Liver (tissue), 9 donors: ENCODE measurements around the gene EIF3D. TPM values are rescaled to one million over a fixed set of nuclear protein-coding genes. Genes with fewer than 3 reads are reported as not detected.

ENCODE experiments used
- DNase-seq: peaks from one replicate; pipeline ENCODE4 v3.0.0-alpha.2; 2017; ENCODE audit warnings: low spot score
- H3K27ac ChIP-seq, 2 donors: one replicate each; pipeline ENCODE4 v1.7.0; 2013; ENCODE audit warnings: inconsistent platforms in 2 of 2, low read length in 2 of 2, control low read depth in 1 of 2, low read depth in 1 of 2, mild to moderate bottlenecking in 1 of 2
- H3K27me3 ChIP-seq, 4 donors: one replicate each; pipeline versions ENCODE4 v1.6.1 to v1.7.0; 2013; ENCODE audit warnings: low read length in 3 of 4, inconsistent platforms in 1 of 4, mild to moderate bottlenecking in 1 of 4, moderate library complexity in 1 of 4; ENCODE audit not compliant: control insufficient read depth in 4 of 4, insufficient read depth in 4 of 4
- H3K36me3 ChIP-seq, 4 donors: one replicate each; pipeline versions ENCODE4 v1.6.1 to v1.7.0; 2013; ENCODE audit warnings: low read length in 3 of 4, mild to moderate bottlenecking in 3 of 4, low read depth in 1 of 4, moderate library complexity in 1 of 4; ENCODE audit not compliant: control insufficient read depth in 4 of 4, insufficient read depth in 3 of 4
- H3K4me1 ChIP-seq, 4 donors: one replicate each; pipeline versions ENCODE4 v1.6.1 to v1.7.0; 2013; ENCODE audit warnings: low read length in 3 of 4, mild to moderate bottlenecking in 3 of 4, moderate library complexity in 1 of 4; ENCODE audit not compliant: control insufficient read depth in 4 of 4, insufficient read depth in 4 of 4
- H3K4me3 ChIP-seq, 3 donors: one replicate each; pipeline versions ENCODE4 v1.6.1 to v1.7.0; 2013; ENCODE audit warnings: low read length in 3 of 3, control low read depth in 1 of 3, low read depth in 1 of 3, mild to moderate bottlenecking in 1 of 3
- H3K9ac ChIP-seq, 2 donors: one replicate each; pipeline ENCODE4 v1.7.0; 2013; ENCODE audit warnings: low read length in 2 of 2, mild to moderate bottlenecking in 2 of 2, moderate library complexity in 2 of 2, control low read depth in 1 of 2, low read depth in 1 of 2
- H3K9me3 ChIP-seq, 4 donors: one replicate each; pipeline versions ENCODE4 v1.6.1 to v1.7.0; 2013; ENCODE audit warnings: low read length in 3 of 4; ENCODE audit not compliant: control insufficient read depth in 4 of 4
- ATF3 ChIP-seq: IDR thresholded peaks from 2 replicates; pipeline ENCODE4 v1.6.1; 2016; ENCODE audit warnings: antibody characterized with exemption
- CTCF ChIP-seq: fragments of 150-350 bp; IDR thresholded peaks from 2 replicates; pipeline ENCODE4 v1.5.1; 2017; ENCODE audit warnings: improper control_type of control experiment, low read depth, low read length; ENCODE audit not compliant: missing input control
- EGR1 ChIP-seq, 2 donors: IDR thresholded peaks; 2 replicates each; pipeline ENCODE4 v1.6.1; 2016 to 2018; ENCODE audit warnings: antibody characterized with exemption in 2 of 2, low read depth in 2 of 2
- FOXA1 ChIP-seq: IDR thresholded peaks from 2 replicates; pipeline ENCODE4 v1.6.1; 2016; ENCODE audit warnings: antibody characterized with exemption
- FOXA2 ChIP-seq: IDR thresholded peaks from 2 replicates; pipeline ENCODE4 v1.6.1; 2016; ENCODE audit warnings: antibody characterized with exemption
- HNF4A ChIP-seq, 2 donors: conservative IDR thresholded peaks; 2 replicates each; pipeline ENCODE4 v1.6.1; 2016; ENCODE audit warnings: antibody characterized with exemption in 2 of 2, mild to moderate bottlenecking in 2 of 2
- HNF4G ChIP-seq: IDR thresholded peaks from 2 replicates; pipeline ENCODE4 v1.6.1; 2016; ENCODE audit warnings: antibody characterized with exemption
- JUND ChIP-seq, 2 donors: IDR thresholded peaks; 2 replicates each; pipeline ENCODE4 v1.6.1; 2016; ENCODE audit warnings: antibody characterized with exemption in 2 of 2
- MAX ChIP-seq: IDR thresholded peaks from 2 replicates; pipeline ENCODE4 v1.6.1; 2016; ENCODE audit warnings: antibody characterized with exemption
- NR2F2 ChIP-seq: IDR thresholded peaks from 2 replicates; pipeline ENCODE4 v1.6.1; 2016; ENCODE audit warnings: antibody characterized with exemption
- RAD21 ChIP-seq, 2 donors: IDR thresholded peaks; 2 replicates each; pipeline ENCODE4 v1.6.1; 2016; ENCODE audit warnings: antibody characterized with exemption in 2 of 2, mild to moderate bottlenecking in 2 of 2
- REST ChIP-seq: IDR thresholded peaks from 2 replicates; pipeline ENCODE4 v1.6.1; 2016; ENCODE audit warnings: antibody characterized with exemption, mild to moderate bottlenecking
- RXRA ChIP-seq, 2 donors: IDR thresholded peaks; 2 replicates each; pipeline ENCODE4 v1.6.1; 2017 to 2018; ENCODE audit warnings: antibody characterized with exemption in 2 of 2, mild to moderate bottlenecking in 1 of 2
- TAF1 ChIP-seq: conservative IDR thresholded peaks from 2 replicates; pipeline ENCODE4 v1.6.1; 2016; ENCODE audit warnings: antibody characterized with exemption, mild to moderate bottlenecking
- YY1 ChIP-seq: IDR thresholded peaks from 2 replicates; pipeline ENCODE4 v1.6.1; 2016; ENCODE audit warnings: antibody characterized with exemption, mild to moderate bottlenecking
- ZBTB33 ChIP-seq: IDR thresholded peaks from 2 replicates; pipeline ENCODE4 v1.6.1; 2016; ENCODE audit warnings: antibody characterized with exemption
- WGBS: extraction: QIAGEN DNeasy Blood & Tissue Kit; methylation state at CpG from one replicate; pipeline ENCODE4 v1.1.7; 2013; 5-methylcytosine and 5-hydroxymethylcytosine counted together
- polyA plus RNA-seq, 2 donors: library from polyadenylated mRNA; stranded (reverse) in 1 of 2; unstranded in 1 of 2; fragments of 200-250 nt in 1 of 2; fragments of >200 nt in 1 of 2; fragmentation: Nextera tagmentation in 1 of 2; extraction: Ambion mirVana in 1 of 2; gene quantifications; one replicate each; pipeline versions ENCODE4 v1.2.1 to v1.2.3, GENCODE V29; 2013 to 2015
- total RNA-seq, 2 donors: library from RNA; depleted of rRNA; stranded (reverse); fragments of >200 nt; gene quantifications; one replicate each; pipeline ENCODE4 v1.2.3, GENCODE V29; 2014
- donor health status: healthy.
- donor health status: healthy.
- donor health status: healthy.
- donor health status: healthy.
- donor health status: healthy.

EIF3D gene
- total and polyA plus RNA-seq, 4 donors: 32.8 to 169 (median 80.3) TPM

- no peak for DNase-seq
- H3K27ac ChIP-seq: no peak overlapping the region
- no peak overlapping the region for H3K9ac ChIP-seq
- no peak overlapping the region for H3K4me3 ChIP-seq
- TF ChIP-seq NR2F2 (no peak), FOXA1 (no peak), TAF1 (no peak), MAX (no peak), ATF3 (no peak), HNF4G (no peak), JUND (IDR thresholded peaks at IDR 0.05) (no peak), ZBTB33 (no peak), HNF4A (conservative IDR thresholded peaks at IDR 0.05) (no peak), YY1 (no peak), EGR1 (IDR thresholded peaks at IDR 0.05; ENCODE audit: low read depth in 2 of 2) (no peak), RAD21 (IDR thresholded peaks at IDR 0.05) (no peak)
- H3K4me1 ChIP-seq: no peaks in the 10 kb centered on the region
- WGBS: 70% methylated on average over 8 of the region's 8 CpGs
- no peaks in the 10 kb centered on the region for H3K9me3 ChIP-seq
- peaks cover 2 to 9% (median 5%) of the 10 kb centered on the region in 4 donors for H3K27me3 ChIP-seq
- H3K36me3 ChIP-seq: no peaks in the 10 kb centered on the region
Observed at GRCh38 chr22:36566720-36567119, 37.8 kb upstream of the EIF3D start.

GRCh38 chr22:36565686-36566085 lies 36.7 kb upstream of the EIF3D start:
- Histone ChIP-seq H3K27me3 (peaks cover 2 to 9% (median 5%) of the 10 kb centered on the region in 4 donors), H3K4me3 (no peak overlapping the region), H3K9me3 (no peaks in the 10 kb centered on the region), H3K9ac (no peak overlapping the region), H3K36me3 (no peaks in the 10 kb centered on the region), H3K4me1 (no peaks in the 10 kb centered on the region), H3K27ac (no peak overlapping the region)
- TF ChIP-seq TAF1 (no peak), NR2F2 (no peak), YY1 (no peak), RAD21 (IDR thresholded peaks at IDR 0.05) (no peak), FOXA2 (no peak), JUND (IDR thresholded peaks at IDR 0.05) (no peak), HNF4A (conservative IDR thresholded peaks at IDR 0.05) (no peak), CTCF (no peak)
- no peak for DNase-seq
- 79% methylated on average over 6 of the region's 6 CpGs for WGBS

GRCh38 chr22:36565159-36565507 lies 36.2 kb upstream of the EIF3D start:
- no peak for DNase-seq
- H3K27ac ChIP-seq: no peak overlapping the region
- no peak overlapping the region for H3K4me3 ChIP-seq
- no peak for TF ChIP-seq JUND (IDR thresholded peaks at IDR 0.05)
- no peak for TF ChIP-seq EGR1 (IDR thresholded peaks at IDR 0.05; ENCODE audit: low read depth in 2 of 2)
- TF ChIP-seq NR2F2: no peak
- TF ChIP-seq ZBTB33: no peak
- no peak for TF ChIP-seq FOXA1
- TF ChIP-seq REST: no peak
- no peak for TF ChIP-seq ATF3
- no peak for TF ChIP-seq RXRA (IDR thresholded peaks at IDR 0.05)
- H3K36me3 ChIP-seq: no peaks in the 10 kb centered on the region
- H3K4me1 ChIP-seq: no peaks in the 10 kb centered on the region
- H3K27me3 ChIP-seq: peaks cover 2 to 7% (median 5%) of the 10 kb centered on the region in 4 donors
- no peak overlapping the region for H3K9ac ChIP-seq
- 88% methylated on average over 5 of the region's 5 CpGs for WGBS
- H3K9me3 ChIP-seq: no peaks in the 10 kb centered on the region
